ENCODE measurements around the gene ECI1.

The ECI1 gene

DNA sequence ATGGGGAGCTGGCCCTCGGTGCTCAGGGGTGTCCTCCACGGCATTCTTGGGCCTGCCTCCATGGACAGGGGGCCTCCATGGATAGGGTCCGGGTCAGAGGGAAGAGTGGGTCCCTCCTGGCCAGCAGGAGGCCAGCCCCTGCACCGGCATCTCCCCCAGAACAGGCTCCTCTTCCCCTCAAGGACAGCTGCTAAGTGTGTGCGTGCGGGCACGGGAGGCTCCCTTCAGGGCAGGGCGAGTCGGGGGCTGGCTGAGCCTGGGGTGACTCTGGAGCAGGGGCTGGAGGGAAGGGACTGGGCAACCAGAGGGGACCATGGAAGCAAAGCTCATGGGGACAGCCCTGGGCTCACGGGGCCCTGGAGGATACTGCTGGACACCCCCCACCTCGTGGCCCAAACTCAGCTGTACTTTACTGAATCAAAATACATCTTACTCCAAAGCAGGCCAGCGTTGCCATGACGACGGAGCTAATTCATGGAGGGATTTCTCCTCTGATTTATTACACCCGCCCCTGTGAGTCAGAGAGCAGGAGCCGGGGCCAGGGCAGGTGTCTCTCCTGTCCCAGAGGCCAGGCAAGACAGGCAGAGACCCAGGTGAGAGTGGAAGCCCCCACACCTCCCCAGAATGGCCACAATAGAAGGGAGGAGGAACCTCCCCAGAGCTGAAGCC lies 57.1 kb downstream of the ECI1 start:
- peak; percentile 81 for DNase-seq

DNA sequence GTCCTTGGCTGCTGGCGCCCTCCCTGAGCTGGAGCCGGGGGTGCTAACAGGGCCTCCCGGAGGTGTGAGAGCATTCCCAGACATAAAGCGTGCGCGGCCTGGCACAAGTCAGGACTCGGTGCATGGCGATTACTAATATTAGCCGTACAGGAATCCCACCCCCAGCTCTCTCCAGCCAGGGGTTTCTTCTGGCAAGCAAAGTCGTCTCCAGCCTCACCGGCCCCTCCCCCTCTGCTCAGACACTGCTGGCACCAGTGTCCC lies 60.0 kb downstream of the ECI1 start:
- no peak for DNase-seq

DNA sequence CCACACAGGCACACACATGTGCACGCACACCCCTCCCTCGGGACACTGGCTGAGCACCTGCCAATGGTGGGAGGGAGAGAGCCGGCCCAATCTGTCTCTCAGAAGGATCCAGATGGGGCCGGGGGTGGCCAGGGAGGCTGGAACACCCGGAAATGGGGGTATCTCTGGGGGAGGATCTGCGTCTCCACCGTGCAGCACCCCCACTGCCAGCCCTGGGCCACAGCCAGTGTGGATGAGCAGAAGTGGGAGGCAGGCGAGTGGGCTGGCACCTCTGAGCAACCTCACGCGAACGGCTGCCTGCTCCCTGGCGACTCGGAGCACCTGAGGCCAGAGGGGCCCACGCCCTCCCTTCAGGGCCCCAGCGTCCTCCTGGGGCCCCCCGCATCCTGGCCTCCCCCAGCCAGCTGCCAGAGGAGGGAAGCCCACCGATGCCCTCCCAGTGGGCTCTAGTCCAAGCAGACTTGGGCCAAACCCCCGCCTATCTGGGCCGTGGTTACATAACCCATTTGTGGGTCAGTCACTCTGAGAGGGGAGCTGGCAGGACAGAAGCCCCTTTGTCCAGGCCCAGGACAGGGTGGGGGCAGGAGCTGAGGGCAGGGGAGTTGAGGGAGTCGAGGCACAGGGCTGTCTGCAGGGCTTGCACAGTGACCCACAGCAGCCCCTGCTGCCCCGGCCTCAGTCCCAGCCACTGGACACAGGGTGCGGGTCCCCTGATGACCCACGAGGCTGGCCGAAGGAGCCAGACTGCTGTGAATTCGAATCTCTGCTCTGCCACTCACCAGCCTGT lies 60.5 kb downstream of the ECI1 start:
- no peak for DNase-seq

DNA sequence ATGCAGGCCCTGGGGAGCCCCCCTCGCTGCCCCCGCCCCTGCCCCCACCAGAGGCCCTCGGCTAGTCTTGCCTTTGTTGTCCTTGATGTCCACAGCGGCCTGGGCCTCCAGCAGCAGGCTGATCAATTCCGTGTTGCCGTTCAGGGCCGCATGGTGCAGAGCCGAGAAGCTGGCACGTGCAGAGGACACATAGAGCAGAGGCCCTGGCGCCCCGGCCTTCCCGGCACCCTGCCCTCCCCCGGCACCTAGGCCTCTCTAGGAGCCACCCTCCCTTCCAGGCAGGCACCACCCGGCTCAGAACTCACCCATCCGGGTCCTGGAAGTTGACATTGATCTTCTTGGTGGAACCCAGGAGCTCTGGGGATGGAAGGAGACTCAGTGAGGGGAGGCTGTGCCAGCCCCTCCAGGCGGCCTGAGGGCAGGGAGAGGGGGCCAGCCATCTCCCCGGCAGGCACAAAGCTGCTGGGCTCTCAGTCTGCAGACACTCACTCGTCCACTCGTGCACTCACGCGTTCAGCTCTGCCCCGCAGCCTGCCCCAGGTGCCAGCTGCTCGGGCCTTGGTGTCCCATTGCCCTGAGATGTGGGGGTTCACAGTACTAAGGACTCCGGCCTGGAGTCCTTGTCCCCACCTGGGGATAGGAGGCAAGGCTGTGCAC lies 61.3 kb downstream of the ECI1 start:
- no peak for DNase-seq

Measured in DMS53 (cell line).